WTC11 (cell line): ENCODE results near the gene CD300H.

ENCODE experiments used
- ATF1 ChIP-seq: sonication (generic); formaldehyde crosslinking; IDR thresholded peaks from 2 replicates; pipeline ENCODE4 v1.8.1; 2023; ENCODE audit warnings: mild to moderate bottlenecking, moderate library complexity, missing genetic modification reagents
- KAT7 ChIP-seq: sonication (generic); formaldehyde crosslinking; IDR thresholded peaks from 2 replicates; pipeline ENCODE4 v1.8.1; 2023; ENCODE audit warnings: missing genetic modification reagents, mild to moderate bottlenecking, borderline replicate concordance
- TF ChIP-seq, protein P1 (sequence below): fragments of 200-600 bp; IDR thresholded peaks from 2 replicates; pipeline ENCODE4 v1.8.0; 2022; ENCODE audit warnings: antibody characterized with exemption
- TF ChIP-seq, protein P2 (sequence below): sonication (generic); formaldehyde crosslinking; IDR thresholded peaks from 2 replicates; pipeline ENCODE4 v1.8.0; 2022; ENCODE audit warnings: missing genetic modification reagents
- TF ChIP-seq, protein P3 (sequence below): sonication (generic); formaldehyde crosslinking; IDR thresholded peaks from 2 replicates; pipeline ENCODE4 v1.8.0; 2022; ENCODE audit warnings: mild to moderate bottlenecking, missing genetic modification reagents

DNA sequence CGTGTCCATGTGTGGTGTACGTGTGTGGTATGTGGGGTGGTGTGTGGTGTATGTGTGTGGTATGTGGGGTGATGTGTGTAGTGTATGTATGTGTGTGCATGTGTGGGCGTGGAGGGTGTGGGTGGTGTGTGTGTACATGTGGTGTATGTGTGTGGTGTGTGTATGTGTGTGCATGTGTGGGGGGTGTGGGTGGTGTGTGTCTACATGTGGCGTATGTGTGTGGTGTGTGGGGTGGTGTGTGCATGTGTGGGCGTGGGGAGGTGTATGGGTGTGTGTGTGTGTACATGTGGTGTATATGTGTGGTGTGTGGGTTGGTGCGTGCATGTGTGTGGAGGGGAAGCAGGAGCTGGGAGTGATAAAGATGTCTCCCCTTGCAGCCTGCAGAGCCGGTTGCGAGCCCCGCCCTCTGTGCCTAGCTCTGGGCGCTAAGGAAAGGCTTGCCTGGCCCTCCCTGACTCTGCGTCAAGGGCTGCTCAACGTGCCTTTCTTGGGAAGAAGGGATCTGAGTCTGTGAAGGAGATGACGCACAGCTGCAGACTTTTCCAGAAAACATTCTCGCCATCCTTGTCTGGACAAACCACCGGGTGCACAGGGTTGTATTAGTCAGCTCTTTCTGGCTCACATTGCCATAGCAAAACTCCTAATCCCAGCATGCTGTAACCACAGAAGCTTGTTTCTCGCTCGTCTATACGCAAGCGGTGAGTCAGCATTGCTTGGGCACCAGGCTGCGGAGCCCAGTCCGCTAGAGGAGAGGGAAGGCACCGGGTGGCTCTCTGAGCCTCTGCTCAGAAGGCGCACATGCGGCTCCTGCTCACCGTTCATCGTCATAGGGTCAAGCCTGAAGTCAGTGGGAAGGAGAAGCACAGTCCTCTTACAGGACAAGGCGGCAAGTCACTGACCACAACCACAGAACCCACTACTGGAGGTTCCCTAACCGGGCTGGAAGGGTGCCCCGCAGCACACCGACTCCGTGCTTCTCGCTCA, 2.0 kb upstream of the CD300H start:
- TF ChIP-seq, protein P1, sequence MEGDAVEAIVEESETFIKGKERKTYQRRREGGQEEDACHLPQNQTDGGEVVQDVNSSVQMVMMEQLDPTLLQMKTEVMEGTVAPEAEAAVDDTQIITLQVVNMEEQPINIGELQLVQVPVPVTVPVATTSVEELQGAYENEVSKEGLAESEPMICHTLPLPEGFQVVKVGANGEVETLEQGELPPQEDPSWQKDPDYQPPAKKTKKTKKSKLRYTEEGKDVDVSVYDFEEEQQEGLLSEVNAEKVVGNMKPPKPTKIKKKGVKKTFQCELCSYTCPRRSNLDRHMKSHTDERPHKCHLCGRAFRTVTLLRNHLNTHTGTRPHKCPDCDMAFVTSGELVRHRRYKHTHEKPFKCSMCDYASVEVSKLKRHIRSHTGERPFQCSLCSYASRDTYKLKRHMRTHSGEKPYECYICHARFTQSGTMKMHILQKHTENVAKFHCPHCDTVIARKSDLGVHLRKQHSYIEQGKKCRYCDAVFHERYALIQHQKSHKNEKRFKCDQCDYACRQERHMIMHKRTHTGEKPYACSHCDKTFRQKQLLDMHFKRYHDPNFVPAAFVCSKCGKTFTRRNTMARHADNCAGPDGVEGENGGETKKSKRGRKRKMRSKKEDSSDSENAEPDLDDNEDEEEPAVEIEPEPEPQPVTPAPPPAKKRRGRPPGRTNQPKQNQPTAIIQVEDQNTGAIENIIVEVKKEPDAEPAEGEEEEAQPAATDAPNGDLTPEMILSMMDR = no peak
- TF ChIP-seq KAT7 (no peak), ATF1 (no peak)
- TF ChIP-seq, protein P2, sequence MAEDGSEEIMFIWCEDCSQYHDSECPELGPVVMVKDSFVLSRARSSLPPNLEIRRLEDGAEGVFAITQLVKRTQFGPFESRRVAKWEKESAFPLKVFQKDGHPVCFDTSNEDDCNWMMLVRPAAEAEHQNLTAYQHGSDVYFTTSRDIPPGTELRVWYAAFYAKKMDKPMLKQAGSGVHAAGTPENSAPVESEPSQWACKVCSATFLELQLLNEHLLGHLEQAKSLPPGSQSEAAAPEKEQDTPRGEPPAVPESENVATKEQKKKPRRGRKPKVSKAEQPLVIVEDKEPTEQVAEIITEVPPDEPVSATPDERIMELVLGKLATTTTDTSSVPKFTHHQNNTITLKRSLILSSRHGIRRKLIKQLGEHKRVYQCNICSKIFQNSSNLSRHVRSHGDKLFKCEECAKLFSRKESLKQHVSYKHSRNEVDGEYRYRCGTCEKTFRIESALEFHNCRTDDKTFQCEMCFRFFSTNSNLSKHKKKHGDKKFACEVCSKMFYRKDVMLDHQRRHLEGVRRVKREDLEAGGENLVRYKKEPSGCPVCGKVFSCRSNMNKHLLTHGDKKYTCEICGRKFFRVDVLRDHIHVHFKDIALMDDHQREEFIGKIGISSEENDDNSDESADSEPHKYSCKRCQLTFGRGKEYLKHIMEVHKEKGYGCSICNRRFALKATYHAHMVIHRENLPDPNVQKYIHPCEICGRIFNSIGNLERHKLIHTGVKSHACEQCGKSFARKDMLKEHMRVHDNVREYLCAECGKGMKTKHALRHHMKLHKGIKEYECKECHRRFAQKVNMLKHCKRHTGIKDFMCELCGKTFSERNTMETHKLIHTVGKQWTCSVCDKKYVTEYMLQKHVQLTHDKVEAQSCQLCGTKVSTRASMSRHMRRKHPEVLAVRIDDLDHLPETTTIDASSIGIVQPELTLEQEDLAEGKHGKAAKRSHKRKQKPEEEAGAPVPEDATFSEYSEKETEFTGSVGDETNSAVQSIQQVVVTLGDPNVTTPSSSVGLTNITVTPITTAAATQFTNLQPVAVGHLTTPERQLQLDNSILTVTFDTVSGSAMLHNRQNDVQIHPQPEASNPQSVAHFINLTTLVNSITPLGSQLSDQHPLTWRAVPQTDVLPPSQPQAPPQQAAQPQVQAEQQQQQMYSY (CRISPR knock-in tag) = no peak
- TF ChIP-seq, protein P3, sequence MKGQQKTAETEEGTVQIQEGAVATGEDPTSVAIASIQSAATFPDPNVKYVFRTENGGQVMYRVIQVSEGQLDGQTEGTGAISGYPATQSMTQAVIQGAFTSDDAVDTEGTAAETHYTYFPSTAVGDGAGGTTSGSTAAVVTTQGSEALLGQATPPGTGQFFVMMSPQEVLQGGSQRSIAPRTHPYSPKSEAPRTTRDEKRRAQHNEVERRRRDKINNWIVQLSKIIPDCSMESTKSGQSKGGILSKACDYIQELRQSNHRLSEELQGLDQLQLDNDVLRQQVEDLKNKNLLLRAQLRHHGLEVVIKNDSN (CRISPR knock-in tag) = no peak
